ENCODE data around the gene TMEM171.

DNA sequence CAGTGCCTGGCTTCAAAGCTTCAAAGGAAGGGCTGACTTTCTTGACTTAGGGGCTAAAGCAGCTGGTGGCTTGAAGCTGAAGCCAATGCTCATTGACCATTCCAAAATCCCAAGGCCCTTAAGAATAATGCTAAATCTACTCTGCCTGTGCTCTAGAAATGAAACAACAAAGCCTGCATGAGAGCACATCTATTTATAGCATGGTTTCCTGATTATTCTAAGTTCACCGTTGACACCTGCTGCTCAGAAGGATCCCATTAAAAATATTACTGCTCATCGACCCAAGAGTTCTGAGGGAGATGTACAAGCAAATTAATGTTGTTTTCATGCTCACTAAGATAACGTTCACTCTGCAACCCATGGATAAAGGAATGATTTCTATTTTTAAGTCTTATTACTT is 59.4 kb downstream of the TMEM171 start:
- TF ChIP-seq SMAD3 (CRISPR knock-in tag; IDR thresholded peaks at IDR 0.05; ENCODE audit: borderline replicate concordance) (no peak), ZNF317 (CRISPR knock-in tag; IDR thresholded peaks at IDR 0.05; ENCODE audit: borderline replicate concordance, low read depth) (no peak), MYBL2 (CRISPR knock-in tag; IDR thresholded peaks at IDR 0.05) (no peak), IRF2 (CRISPR knock-in tag; IDR thresholded peaks at IDR 0.05; ENCODE audit: borderline replicate concordance, low read depth) (no peak), ZNF263 (CRISPR knock-in tag; IDR thresholded peaks at IDR 0.05; ENCODE audit: low read depth) (no peak)
- TF ChIP-seq, protein P1, sequence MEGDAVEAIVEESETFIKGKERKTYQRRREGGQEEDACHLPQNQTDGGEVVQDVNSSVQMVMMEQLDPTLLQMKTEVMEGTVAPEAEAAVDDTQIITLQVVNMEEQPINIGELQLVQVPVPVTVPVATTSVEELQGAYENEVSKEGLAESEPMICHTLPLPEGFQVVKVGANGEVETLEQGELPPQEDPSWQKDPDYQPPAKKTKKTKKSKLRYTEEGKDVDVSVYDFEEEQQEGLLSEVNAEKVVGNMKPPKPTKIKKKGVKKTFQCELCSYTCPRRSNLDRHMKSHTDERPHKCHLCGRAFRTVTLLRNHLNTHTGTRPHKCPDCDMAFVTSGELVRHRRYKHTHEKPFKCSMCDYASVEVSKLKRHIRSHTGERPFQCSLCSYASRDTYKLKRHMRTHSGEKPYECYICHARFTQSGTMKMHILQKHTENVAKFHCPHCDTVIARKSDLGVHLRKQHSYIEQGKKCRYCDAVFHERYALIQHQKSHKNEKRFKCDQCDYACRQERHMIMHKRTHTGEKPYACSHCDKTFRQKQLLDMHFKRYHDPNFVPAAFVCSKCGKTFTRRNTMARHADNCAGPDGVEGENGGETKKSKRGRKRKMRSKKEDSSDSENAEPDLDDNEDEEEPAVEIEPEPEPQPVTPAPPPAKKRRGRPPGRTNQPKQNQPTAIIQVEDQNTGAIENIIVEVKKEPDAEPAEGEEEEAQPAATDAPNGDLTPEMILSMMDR (IDR thresholded peaks at IDR 0.05) = no peak
- TF ChIP-seq, protein P2, sequence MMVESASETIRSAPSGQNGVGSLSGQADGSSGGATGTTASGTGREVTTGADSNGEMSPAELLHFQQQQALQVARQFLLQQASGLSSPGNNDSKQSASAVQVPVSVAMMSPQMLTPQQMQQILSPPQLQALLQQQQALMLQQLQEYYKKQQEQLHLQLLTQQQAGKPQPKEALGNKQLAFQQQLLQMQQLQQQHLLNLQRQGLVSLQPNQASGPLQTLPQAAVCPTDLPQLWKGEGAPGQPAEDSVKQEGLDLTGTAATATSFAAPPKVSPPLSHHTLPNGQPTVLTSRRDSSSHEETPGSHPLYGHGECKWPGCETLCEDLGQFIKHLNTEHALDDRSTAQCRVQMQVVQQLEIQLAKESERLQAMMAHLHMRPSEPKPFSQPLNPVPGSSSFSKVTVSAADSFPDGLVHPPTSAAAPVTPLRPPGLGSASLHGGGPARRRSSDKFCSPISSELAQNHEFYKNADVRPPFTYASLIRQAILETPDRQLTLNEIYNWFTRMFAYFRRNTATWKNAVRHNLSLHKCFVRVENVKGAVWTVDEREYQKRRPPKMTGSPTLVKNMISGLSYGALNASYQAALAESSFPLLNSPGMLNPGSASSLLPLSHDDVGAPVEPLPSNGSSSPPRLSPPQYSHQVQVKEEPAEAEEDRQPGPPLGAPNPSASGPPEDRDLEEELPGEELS (CRISPR knock-in tag; IDR thresholded peaks at IDR 0.05) = no peak
- TF ChIP-seq, protein P3, sequence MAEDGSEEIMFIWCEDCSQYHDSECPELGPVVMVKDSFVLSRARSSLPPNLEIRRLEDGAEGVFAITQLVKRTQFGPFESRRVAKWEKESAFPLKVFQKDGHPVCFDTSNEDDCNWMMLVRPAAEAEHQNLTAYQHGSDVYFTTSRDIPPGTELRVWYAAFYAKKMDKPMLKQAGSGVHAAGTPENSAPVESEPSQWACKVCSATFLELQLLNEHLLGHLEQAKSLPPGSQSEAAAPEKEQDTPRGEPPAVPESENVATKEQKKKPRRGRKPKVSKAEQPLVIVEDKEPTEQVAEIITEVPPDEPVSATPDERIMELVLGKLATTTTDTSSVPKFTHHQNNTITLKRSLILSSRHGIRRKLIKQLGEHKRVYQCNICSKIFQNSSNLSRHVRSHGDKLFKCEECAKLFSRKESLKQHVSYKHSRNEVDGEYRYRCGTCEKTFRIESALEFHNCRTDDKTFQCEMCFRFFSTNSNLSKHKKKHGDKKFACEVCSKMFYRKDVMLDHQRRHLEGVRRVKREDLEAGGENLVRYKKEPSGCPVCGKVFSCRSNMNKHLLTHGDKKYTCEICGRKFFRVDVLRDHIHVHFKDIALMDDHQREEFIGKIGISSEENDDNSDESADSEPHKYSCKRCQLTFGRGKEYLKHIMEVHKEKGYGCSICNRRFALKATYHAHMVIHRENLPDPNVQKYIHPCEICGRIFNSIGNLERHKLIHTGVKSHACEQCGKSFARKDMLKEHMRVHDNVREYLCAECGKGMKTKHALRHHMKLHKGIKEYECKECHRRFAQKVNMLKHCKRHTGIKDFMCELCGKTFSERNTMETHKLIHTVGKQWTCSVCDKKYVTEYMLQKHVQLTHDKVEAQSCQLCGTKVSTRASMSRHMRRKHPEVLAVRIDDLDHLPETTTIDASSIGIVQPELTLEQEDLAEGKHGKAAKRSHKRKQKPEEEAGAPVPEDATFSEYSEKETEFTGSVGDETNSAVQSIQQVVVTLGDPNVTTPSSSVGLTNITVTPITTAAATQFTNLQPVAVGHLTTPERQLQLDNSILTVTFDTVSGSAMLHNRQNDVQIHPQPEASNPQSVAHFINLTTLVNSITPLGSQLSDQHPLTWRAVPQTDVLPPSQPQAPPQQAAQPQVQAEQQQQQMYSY (CRISPR knock-in tag; IDR thresholded peaks at IDR 0.05) = no peak
- TF ChIP-seq, protein P4, sequence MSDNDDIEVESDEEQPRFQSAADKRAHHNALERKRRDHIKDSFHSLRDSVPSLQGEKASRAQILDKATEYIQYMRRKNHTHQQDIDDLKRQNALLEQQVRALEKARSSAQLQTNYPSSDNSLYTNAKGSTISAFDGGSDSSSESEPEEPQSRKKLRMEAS (CRISPR knock-in tag; IDR thresholded peaks at IDR 0.05) = no peak

Measured in WTC11 (cell line).